Central memory CD8-positive, alpha-beta T cell (primary cell): ENCODE measurements around the gene COL19A1.

ENCODE experiments used
- ATAC-seq: fragments of 150-1000 bp; cut with Tn5 transposase; replicated peaks from 2 replicates; pipeline ENCODE4 v1.10.0; 2022; ENCODE audit warnings: mild to moderate bottlenecking, moderate FRiP score, moderate number of reproducible peaks; ENCODE audit not compliant: poor library complexity, severe bottlenecking; ENCODE audit errors: extremely low read depth
- DNase-seq, 2 donors: peaks; one replicate each; pipeline ENCODE4 v3.0.0; 2021; ENCODE audit warnings: low spot score in 2 of 2
- H3K27ac Mint-ChIP-seq: one replicate; pipeline ENCODE4 v1.8.0; 2022; ENCODE audit warnings: low read depth, mild to moderate bottlenecking, moderate library complexity, mixed read lengths
- H3K27me3 Mint-ChIP-seq: one replicate; pipeline ENCODE4 v1.8.0; 2022; ENCODE audit warnings: mixed read lengths
- H3K36me3 Mint-ChIP-seq: one replicate; pipeline ENCODE4 v1.8.0; 2022; ENCODE audit warnings: mild to moderate bottlenecking, moderate library complexity, mixed read lengths; ENCODE audit not compliant: insufficient read depth
- H3K4me1 Mint-ChIP-seq: one replicate; pipeline ENCODE4 v1.8.0; 2022; ENCODE audit warnings: mixed read lengths
- H3K4me3 Mint-ChIP-seq: one replicate; pipeline ENCODE4 v1.8.0; 2022; ENCODE audit warnings: mild to moderate bottlenecking, moderate library complexity, mixed read lengths
- H3K9me3 Mint-ChIP-seq: one replicate; pipeline ENCODE4 v1.8.0; 2022; ENCODE audit warnings: mixed read lengths

The COL19A1 gene

GRCh38 chr6:70062010-70062409 is 195.7 kb downstream of the COL19A1 start:
- no peaks in the 10 kb centered on the region for H3K27me3 Mint-ChIP-seq
- no peak overlapping the region for H3K27ac Mint-ChIP-seq
- H3K9me3 Mint-ChIP-seq, result no peaks in the 10 kb centered on the region
- DNase-seq (no peak), ATAC-seq (no peak)
- peaks cover 3% of the 10 kb centered on the region for H3K36me3 Mint-ChIP-seq
- H3K4me1 Mint-ChIP-seq, result no peaks in the 10 kb centered on the region
- no peak overlapping the region for H3K4me3 Mint-ChIP-seq

GRCh38 chr6:70072540-70073179 is 206.3 kb downstream of the COL19A1 start:
- ATAC-seq (no peak), DNase-seq (no peak)
- Mint-ChIP-seq H3K4me3 (no peak overlapping the region), H3K36me3 (no peaks in the 10 kb centered on the region), H3K4me1 (no peaks in the 10 kb centered on the region), H3K27me3 (no peaks in the 10 kb centered on the region), H3K9me3 (no peaks in the 10 kb centered on the region), H3K27ac (no peak overlapping the region)

- DNase-seq, result no peak
- no peaks in the 10 kb centered on the region for H3K36me3 Mint-ChIP-seq
- H3K27me3 Mint-ChIP-seq, result no peaks in the 10 kb centered on the region
- no peak overlapping the region for H3K4me3 Mint-ChIP-seq
- no peak overlapping the region for H3K27ac Mint-ChIP-seq
- H3K4me1 Mint-ChIP-seq, result no peaks in the 10 kb centered on the region
- no peaks in the 10 kb centered on the region for H3K9me3 Mint-ChIP-seq
- no peak for ATAC-seq
Measured at GRCh38 chr6:70073637-70074036, 207.3 kb downstream of the COL19A1 start.

GRCh38 chr6:70079241-70079640 is 212.9 kb downstream of the COL19A1 start:
- H3K9me3 Mint-ChIP-seq, result no peaks in the 10 kb centered on the region
- H3K27ac Mint-ChIP-seq, result no peak overlapping the region
- H3K4me1 Mint-ChIP-seq, result no peaks in the 10 kb centered on the region
- H3K27me3 Mint-ChIP-seq, result no peaks in the 10 kb centered on the region
- ATAC-seq, result no peak
- no peak overlapping the region for H3K4me3 Mint-ChIP-seq
- no peak for DNase-seq
- no peaks in the 10 kb centered on the region for H3K36me3 Mint-ChIP-seq

GRCh38 chr6:70080443-70081070 is 214.2 kb downstream of the COL19A1 start:
- Mint-ChIP-seq H3K4me1 (no peaks in the 10 kb centered on the region), H3K36me3 (no peaks in the 10 kb centered on the region), H3K4me3 (no peak overlapping the region), H3K27ac (no peak overlapping the region), H3K27me3 (no peaks in the 10 kb centered on the region), H3K9me3 (no peaks in the 10 kb centered on the region)
- DNase-seq, result no peak
- no peak for ATAC-seq

- ATAC-seq (no peak), DNase-seq (no peak)
- Mint-ChIP-seq H3K4me3 (no peak overlapping the region), H3K27ac (no peak overlapping the region), H3K36me3 (no peaks in the 10 kb centered on the region), H3K9me3 (no peaks in the 10 kb centered on the region), H3K27me3 (no peaks in the 10 kb centered on the region), H3K4me1 (no peaks in the 10 kb centered on the region)
Measured at GRCh38 chr6:70082830-70083229, 216.5 kb downstream of the COL19A1 start.

GRCh38 chr6:70086806-70087205 is 220.4 kb downstream of the COL19A1 start:
- H3K27ac Mint-ChIP-seq, result no peak overlapping the region
- no peak for ATAC-seq
- no peaks in the 10 kb centered on the region for H3K9me3 Mint-ChIP-seq
- H3K4me1 Mint-ChIP-seq, result no peaks in the 10 kb centered on the region
- no peaks in the 10 kb centered on the region for H3K36me3 Mint-ChIP-seq
- H3K27me3 Mint-ChIP-seq, result no peaks in the 10 kb centered on the region
- no peak overlapping the region for H3K4me3 Mint-ChIP-seq
- DNase-seq, result no peak

GRCh38 chr6:70094156-70094555 is 227.8 kb downstream of the COL19A1 start:
- Mint-ChIP-seq H3K27me3 (no peaks in the 10 kb centered on the region), H3K36me3 (no peaks in the 10 kb centered on the region), H3K4me1 (no peaks in the 10 kb centered on the region)

GRCh38 chr6:70099732-70100131 is 233.4 kb downstream of the COL19A1 start:
- DNase-seq (no peak), ATAC-seq (no peak)
- Mint-ChIP-seq H3K4me3 (no peak overlapping the region), H3K4me1 (no peaks in the 10 kb centered on the region), H3K9me3 (no peaks in the 10 kb centered on the region), H3K27ac (no peak overlapping the region), H3K36me3 (peaks cover 3% of the 10 kb centered on the region), H3K27me3 (peaks cover 16% of the 10 kb centered on the region)

More at GRCh38 chr6:70094156-70094555, 227.8 kb downstream of the COL19A1 start:
- no peak overlapping the region for H3K27ac Mint-ChIP-seq
- no peaks in the 10 kb centered on the region for H3K9me3 Mint-ChIP-seq
- no peak for ATAC-seq
- no peak overlapping the region for H3K4me3 Mint-ChIP-seq
- no peak for DNase-seq

GRCh38 chr6:70103798-70104197 is 237.4 kb downstream of the COL19A1 start:
- peaks cover 22% of the 10 kb centered on the region for H3K27me3 Mint-ChIP-seq
- no peaks in the 10 kb centered on the region for H3K4me1 Mint-ChIP-seq
- peaks cover 3% of the 10 kb centered on the region for H3K36me3 Mint-ChIP-seq
- DNase-seq (no peak), ATAC-seq (no peak)
- H3K9me3 Mint-ChIP-seq, result no peaks in the 10 kb centered on the region
- H3K27ac Mint-ChIP-seq, result no peak overlapping the region
- no peak overlapping the region for H3K4me3 Mint-ChIP-seq

- H3K27me3 Mint-ChIP-seq, result peaks cover 21% of the 10 kb centered on the region
- peaks cover 3% of the 10 kb centered on the region for H3K36me3 Mint-ChIP-seq
- H3K4me1 Mint-ChIP-seq, result no peaks in the 10 kb centered on the region
- no peak overlapping the region for H3K4me3 Mint-ChIP-seq
- ATAC-seq, result no peak
- no peaks in the 10 kb centered on the region for H3K9me3 Mint-ChIP-seq
- H3K27ac Mint-ChIP-seq, result no peak overlapping the region
- no peak for DNase-seq
Measured at GRCh38 chr6:70107852-70108629, 241.7 kb downstream of the COL19A1 start.

- DNase-seq (no peak), ATAC-seq (no peak)
- H3K27ac Mint-ChIP-seq, result no peak overlapping the region
- H3K4me1 Mint-ChIP-seq, result no peaks in the 10 kb centered on the region
- H3K36me3 Mint-ChIP-seq, result no peaks in the 10 kb centered on the region
- H3K4me3 Mint-ChIP-seq, result no peak overlapping the region
- no peaks in the 10 kb centered on the region for H3K9me3 Mint-ChIP-seq
- H3K27me3 Mint-ChIP-seq, result no peaks in the 10 kb centered on the region
Measured at GRCh38 chr6:70110126-70111022, 244.0 kb downstream of the COL19A1 start.
